GM13976 (cell line): ENCODE results near the gene TMPRSS9.

ENCODE experiments used
- DNase-seq: peaks from one replicate; pipeline ENCODE4 v3.0.0; 2012; ENCODE audit warnings: low spot score
- CTCF ChIP-seq: IDR thresholded peaks from 2 replicates; pipeline ENCODE4 v1.5.1; 2012; ENCODE audit warnings: borderline replicate concordance, mild to moderate bottlenecking; ENCODE audit not compliant: insufficient read depth; ENCODE audit errors: extremely low read depth, missing control alignments, control extremely low read depth
- in situ Hi-C: fragments of 300-500 bp; cut with MboI; formaldehyde crosslinking; loops from one replicate; pipeline ENCODE4 v1.12.0; 2022; ENCODE audit warnings: low sequenced_read_pairs, mixed read lengths, inconsistent platforms; ENCODE audit not compliant: unreplicated experiment

TMPRSS9 gene

GRCh38 chr19:2436926-2437325 is 76.9 kb downstream of the TMPRSS9 start:
- no peak for DNase-seq
- in situ Hi-C loops, result no loop called here
- TF ChIP-seq CTCF, result no peak

GRCh38 chr19:2438178-2438577 is 78.1 kb downstream of the TMPRSS9 start:
- in situ Hi-C loops, result no loop called here
- no peak for TF ChIP-seq CTCF
- no peak for DNase-seq

- in situ Hi-C loops, result no loop called here
- no peak for DNase-seq
- no peak for TF ChIP-seq CTCF
Measured at GRCh38 chr19:2440515-2440914, 80.5 kb downstream of the TMPRSS9 start.

- no peak for TF ChIP-seq CTCF
- DNase-seq, result no peak
- in situ Hi-C loops, result no loop called here
Measured at GRCh38 chr19:2441096-2441752, 81.2 kb downstream of the TMPRSS9 start.

GRCh38 chr19:2443116-2443784 is 83.2 kb downstream of the TMPRSS9 start:
- in situ Hi-C loops, result no loop called here
- no peak for DNase-seq
- no peak for TF ChIP-seq CTCF

GRCh38 chr19:2443785-2444182 is 83.7 kb downstream of the TMPRSS9 start:
- TF ChIP-seq CTCF, result no peak
- DNase-seq, result no peak
- in situ Hi-C loops, result no loop called here
